WTC11 (cell line): ENCODE measurements around the gene CTIF. TPM values are rescaled to one million over a fixed set of nuclear protein-coding genes. Genes with fewer than 3 reads are reported as not detected.

Experiments used
- ATAC-seq: fragments of 200-7000 bp; cut with Tn5 transposase; 2 replicates; pipeline ENCODE4 v1.10.0; 2021; ENCODE audit warnings: mild to moderate bottlenecking, moderate library complexity
- CTCF ChIA-PET: fragments of 300-600 bp; sonication (Branson Sonifier 250); formaldehyde crosslinking; loops from one replicate; lab custom pipeline; 2021; ENCODE audit warnings: antibody characterized with exemption; lab: Charles Lee
- POLR2A ChIA-PET: fragments of 350-600 bp; sonication (Branson Sonifier 250); formaldehyde crosslinking; loops from one replicate; lab custom pipeline; 2021; ENCODE audit warnings: antibody characterized with exemption; lab: Charles Lee
- DNase-seq: peaks from one replicate; pipeline ENCODE4 v3.0.0; 2021; ENCODE audit warnings: low spot score
- H3K27ac Mint-ChIP-seq: 2 replicates; pipeline ENCODE4 v1.8.0; 2021; ENCODE audit warnings: mixed read lengths
- H3K27me3 Mint-ChIP-seq: 2 replicates; pipeline ENCODE4 v1.8.0; 2021; ENCODE audit warnings: low read depth, mild to moderate bottlenecking, moderate library complexity, mixed read lengths
- H3K36me3 Mint-ChIP-seq: 2 replicates; pipeline ENCODE4 v1.8.0; 2021; ENCODE audit warnings: mixed read lengths
- H3K4me1 Mint-ChIP-seq: 2 replicates; pipeline ENCODE4 v1.8.0; 2022; ENCODE audit warnings: mixed read lengths
- H3K4me3 Mint-ChIP-seq: 2 replicates; pipeline ENCODE4 v1.8.0; 2021; ENCODE audit warnings: mild to moderate bottlenecking, moderate library complexity, mixed read lengths
- H3K9me3 Mint-ChIP-seq: 2 replicates; pipeline ENCODE4 v1.8.0; 2021; ENCODE audit warnings: mixed read lengths
- FOXJ3 ChIP-seq: sonication (generic); formaldehyde crosslinking; IDR thresholded peaks from 2 replicates; pipeline ENCODE4 v1.9.0; 2021; ENCODE audit warnings: missing genetic modification reagents, mild to moderate bottlenecking, borderline replicate concordance
- FOXP1 ChIP-seq: sonication (generic); formaldehyde crosslinking; IDR thresholded peaks from 2 replicates; pipeline ENCODE4 v1.8.0; 2022; ENCODE audit warnings: missing genetic modification reagents, mild to moderate bottlenecking, moderate library complexity, borderline replicate concordance
- GABPB1 ChIP-seq: sonication (generic); formaldehyde crosslinking; IDR thresholded peaks from 2 replicates; pipeline ENCODE4 v1.8.1; 2023; ENCODE audit warnings: mild to moderate bottlenecking, missing genetic modification reagents
- JUN ChIP-seq: sonication (generic); formaldehyde crosslinking; IDR thresholded peaks from 2 replicates; pipeline ENCODE4 v1.8.0; 2023; ENCODE audit warnings: mild to moderate bottlenecking, missing genetic modification reagents
- KAT7 ChIP-seq: sonication (generic); formaldehyde crosslinking; IDR thresholded peaks from 2 replicates; pipeline ENCODE4 v1.8.1; 2023; ENCODE audit warnings: missing genetic modification reagents, mild to moderate bottlenecking, borderline replicate concordance
- RELA ChIP-seq: sonication (generic); formaldehyde crosslinking; IDR thresholded peaks from 2 replicates; pipeline ENCODE4 v1.8.1; 2022; ENCODE audit warnings: missing genetic modification reagents, mild to moderate bottlenecking, borderline replicate concordance
- SP1 ChIP-seq: sonication (generic); formaldehyde crosslinking; conservative IDR thresholded peaks from 2 replicates; pipeline ENCODE4 v1.8.1; 2022; ENCODE audit warnings: missing genetic modification reagents
- ZNF219 ChIP-seq: sonication (generic); formaldehyde crosslinking; IDR thresholded peaks from 2 replicates; pipeline ENCODE4 v1.8.0; 2023; ENCODE audit warnings: missing genetic modification reagents, mild to moderate bottlenecking, borderline replicate concordance
- ZNF232 ChIP-seq: sonication (generic); formaldehyde crosslinking; IDR thresholded peaks from 2 replicates; pipeline ENCODE4 v1.8.0; 2022; ENCODE audit warnings: mild to moderate bottlenecking, missing genetic modification reagents
- ZNF263 ChIP-seq: sonication (generic); formaldehyde crosslinking; IDR thresholded peaks from 2 replicates; pipeline ENCODE4 v1.8.1; 2022; ENCODE audit warnings: low read depth, mild to moderate bottlenecking, moderate library complexity, missing genetic modification reagents
- total RNA-seq: library from RNA; stranded (reverse); gene quantifications from 3 replicates; pipeline ENCODE4 v1.2.3, GENCODE V29; 2021
- TF ChIP-seq, protein P1 (sequence below): sonication (generic); formaldehyde crosslinking; IDR thresholded peaks from 2 replicates; pipeline ENCODE4 v1.8.1; 2023; ENCODE audit warnings: mild to moderate bottlenecking, missing genetic modification reagents
- TF ChIP-seq, protein P2 (sequence below): sonication (generic); formaldehyde crosslinking; IDR thresholded peaks from 2 replicates; pipeline ENCODE4 v1.8.0; 2022; ENCODE audit warnings: mild to moderate bottlenecking, missing genetic modification reagents
- TF ChIP-seq, protein P3 (sequence below): sonication (generic); formaldehyde crosslinking; IDR thresholded peaks from 2 replicates; pipeline ENCODE4 v1.8.1; 2022; ENCODE audit warnings: low read depth, missing genetic modification reagents, borderline replicate concordance
- TF ChIP-seq, protein P4 (sequence below): fragments of 250-450 bp; sonication (Bioruptor Pico); IDR thresholded peaks from 2 replicates; pipeline ENCODE4 v1.9.0; 2021; ENCODE audit warnings: moderate library complexity, mild to moderate bottlenecking, inconsistent platforms, borderline replicate concordance
- TF ChIP-seq, protein P5 (sequence below): fragments of 250-450 bp; sonication (Bioruptor Pico); IDR thresholded peaks from 2 replicates; pipeline ENCODE4 v1.9.0; 2021; ENCODE audit warnings: mild to moderate bottlenecking
- TF ChIP-seq, protein P6 (sequence below): sonication (generic); formaldehyde crosslinking; IDR thresholded peaks from 2 replicates; pipeline ENCODE4 v1.8.1; 2022; ENCODE audit warnings: mild to moderate bottlenecking, missing genetic modification reagents, moderate library complexity, borderline replicate concordance

Gene CTIF
- total RNA-seq, 1 experiment from 2014 or later: 28.5 TPM

DNA sequence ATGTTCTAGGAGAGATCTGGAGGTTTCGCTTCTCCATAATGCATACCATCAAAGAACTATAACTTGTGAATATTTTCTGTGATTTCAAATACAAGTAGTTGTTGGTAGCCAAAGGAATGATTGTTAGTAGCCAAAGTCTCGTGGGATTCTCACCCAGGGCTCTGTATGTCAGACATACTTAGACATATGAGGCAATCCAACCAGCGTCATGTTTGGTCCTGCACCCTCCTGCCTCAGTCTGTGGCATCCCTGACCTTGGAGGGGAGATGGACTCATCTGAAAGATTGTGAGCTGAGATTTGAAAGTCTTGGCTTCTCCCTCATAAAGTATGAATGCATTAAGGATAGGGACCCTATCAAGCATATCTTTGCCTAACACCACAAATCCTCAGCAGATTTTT, 81.2 kb downstream of the CTIF start (continued):
- TF ChIP-seq, protein P1, sequence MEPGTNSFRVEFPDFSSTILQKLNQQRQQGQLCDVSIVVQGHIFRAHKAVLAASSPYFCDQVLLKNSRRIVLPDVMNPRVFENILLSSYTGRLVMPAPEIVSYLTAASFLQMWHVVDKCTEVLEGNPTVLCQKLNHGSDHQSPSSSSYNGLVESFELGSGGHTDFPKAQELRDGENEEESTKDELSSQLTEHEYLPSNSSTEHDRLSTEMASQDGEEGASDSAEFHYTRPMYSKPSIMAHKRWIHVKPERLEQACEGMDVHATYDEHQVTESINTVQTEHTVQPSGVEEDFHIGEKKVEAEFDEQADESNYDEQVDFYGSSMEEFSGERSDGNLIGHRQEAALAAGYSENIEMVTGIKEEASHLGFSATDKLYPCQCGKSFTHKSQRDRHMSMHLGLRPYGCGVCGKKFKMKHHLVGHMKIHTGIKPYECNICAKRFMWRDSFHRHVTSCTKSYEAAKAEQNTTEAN (CRISPR knock-in tag): no peak
- TF ChIP-seq ZNF263: no peak
- TF ChIP-seq, protein P2, sequence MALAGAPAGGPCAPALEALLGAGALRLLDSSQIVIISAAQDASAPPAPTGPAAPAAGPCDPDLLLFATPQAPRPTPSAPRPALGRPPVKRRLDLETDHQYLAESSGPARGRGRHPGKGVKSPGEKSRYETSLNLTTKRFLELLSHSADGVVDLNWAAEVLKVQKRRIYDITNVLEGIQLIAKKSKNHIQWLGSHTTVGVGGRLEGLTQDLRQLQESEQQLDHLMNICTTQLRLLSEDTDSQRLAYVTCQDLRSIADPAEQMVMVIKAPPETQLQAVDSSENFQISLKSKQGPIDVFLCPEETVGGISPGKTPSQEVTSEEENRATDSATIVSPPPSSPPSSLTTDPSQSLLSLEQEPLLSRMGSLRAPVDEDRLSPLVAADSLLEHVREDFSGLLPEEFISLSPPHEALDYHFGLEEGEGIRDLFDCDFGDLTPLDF (CRISPR knock-in tag): no peak

DNA sequence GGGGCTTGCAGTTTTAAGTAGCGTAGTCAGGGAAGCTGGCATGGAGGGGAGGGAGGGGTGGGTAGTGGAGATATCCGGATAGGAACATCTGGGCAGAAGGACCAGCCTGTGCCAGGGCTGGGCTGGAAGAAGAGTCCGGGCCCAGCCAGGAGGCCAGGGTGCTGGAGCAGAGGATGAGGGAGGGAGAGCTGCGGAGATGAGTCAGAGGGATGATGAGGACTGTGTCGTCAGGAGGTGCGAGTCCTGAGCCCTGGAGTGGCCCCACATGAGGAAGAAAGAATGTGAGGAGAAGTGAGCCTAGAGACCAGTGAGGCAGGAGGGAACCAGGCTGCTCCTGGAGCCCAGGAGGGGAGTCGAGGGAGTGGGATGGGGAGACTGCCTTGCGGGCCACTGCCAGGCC, 82.4 kb downstream of the CTIF start:
- Mint-ChIP-seq H3K4me1 (peaks cover 47% of the 10 kb centered on the region), H3K27ac (0 out of 2 replicates have a peak overlapping the region, but pooled peaks have one; percentile 72), H3K4me3 (no peak overlapping the region), H3K36me3 (no peaks in the 10 kb centered on the region), H3K9me3 (no peaks in the 10 kb centered on the region), H3K27me3 (no peaks in the 10 kb centered on the region)
- CTCF ChIA-PET: interaction anchor here (0.8 to 2.6 kb wide), 3 partner anchors 13 to 18 kb away, joined by 3 to 12 read pairs (median 4); no protein-coding TSS in a partner anchor
- ATAC-seq (no peak), DNase-seq (no peak)
- POLR2A ChIA-PET: no interaction called here
- TF ChIP-seq RELA (CRISPR knock-in tag) (no peak), GABPB1 (no peak)
- TF ChIP-seq, protein P3, sequence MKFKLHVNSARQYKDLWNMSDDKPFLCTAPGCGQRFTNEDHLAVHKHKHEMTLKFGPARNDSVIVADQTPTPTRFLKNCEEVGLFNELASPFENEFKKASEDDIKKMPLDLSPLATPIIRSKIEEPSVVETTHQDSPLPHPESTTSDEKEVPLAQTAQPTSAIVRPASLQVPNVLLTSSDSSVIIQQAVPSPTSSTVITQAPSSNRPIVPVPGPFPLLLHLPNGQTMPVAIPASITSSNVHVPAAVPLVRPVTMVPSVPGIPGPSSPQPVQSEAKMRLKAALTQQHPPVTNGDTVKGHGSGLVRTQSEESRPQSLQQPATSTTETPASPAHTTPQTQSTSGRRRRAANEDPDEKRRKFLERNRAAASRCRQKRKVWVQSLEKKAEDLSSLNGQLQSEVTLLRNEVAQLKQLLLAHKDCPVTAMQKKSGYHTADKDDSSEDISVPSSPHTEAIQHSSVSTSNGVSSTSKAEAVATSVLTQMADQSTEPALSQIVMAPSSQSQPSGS (CRISPR knock-in tag): no peak
- TF ChIP-seq, protein P4, sequence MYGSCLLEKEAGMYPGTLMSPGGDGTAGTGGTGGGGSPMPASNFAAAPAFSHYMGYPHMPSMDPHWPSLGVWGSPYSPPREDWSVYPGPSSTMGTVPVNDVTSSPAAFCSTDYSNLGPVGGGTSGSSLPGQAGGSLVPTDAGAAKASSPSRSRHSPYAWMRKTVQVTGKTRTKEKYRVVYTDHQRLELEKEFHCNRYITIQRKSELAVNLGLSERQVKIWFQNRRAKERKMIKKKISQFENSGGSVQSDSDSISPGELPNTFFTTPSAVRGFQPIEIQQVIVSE (CRISPR knock-in tag): no peak

DNA sequence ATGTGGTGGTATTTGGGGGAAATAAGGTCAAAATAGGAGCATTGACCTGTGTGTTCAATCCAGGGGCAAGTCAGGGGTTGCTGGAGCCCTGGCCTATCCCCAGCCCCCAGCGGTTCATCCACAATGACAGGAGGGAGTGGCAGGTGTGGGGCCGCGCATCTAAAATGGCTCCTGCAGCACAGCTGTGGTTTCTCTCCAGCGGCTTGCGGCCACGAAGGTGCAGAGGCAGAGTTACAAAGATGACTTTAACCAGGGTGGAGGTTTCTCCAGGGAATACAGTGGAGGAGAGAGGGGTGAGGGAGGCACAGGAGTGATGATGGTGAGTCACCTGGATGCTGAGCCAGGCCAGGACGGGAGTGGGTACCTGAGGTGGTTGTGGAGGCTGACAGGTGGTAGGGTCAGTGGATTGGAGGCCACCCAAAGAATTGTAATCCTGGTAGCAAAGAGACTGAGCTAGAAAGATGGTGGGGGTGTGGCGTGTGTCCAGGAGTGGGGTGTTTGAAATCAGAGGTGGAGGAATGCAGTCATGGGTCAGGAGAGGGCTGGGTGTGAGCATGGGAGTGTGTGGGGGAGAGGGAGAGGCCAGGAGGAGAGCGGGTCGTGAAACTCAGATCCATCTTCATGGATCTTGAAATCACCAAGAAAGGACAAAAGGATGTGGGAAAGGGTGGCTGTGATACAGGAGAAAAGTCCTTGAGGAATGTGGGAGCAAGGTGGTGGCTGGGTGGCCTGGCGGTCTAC, 83.2 kb downstream of the CTIF start:
- POLR2A ChIA-PET: no interaction called here
- TF ChIP-seq, protein P5, sequence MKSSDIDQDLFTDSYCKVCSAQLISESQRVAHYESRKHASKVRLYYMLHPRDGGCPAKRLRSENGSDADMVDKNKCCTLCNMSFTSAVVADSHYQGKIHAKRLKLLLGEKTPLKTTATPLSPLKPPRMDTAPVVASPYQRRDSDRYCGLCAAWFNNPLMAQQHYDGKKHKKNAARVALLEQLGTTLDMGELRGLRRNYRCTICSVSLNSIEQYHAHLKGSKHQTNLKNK (CRISPR knock-in tag): no peak
- TF ChIP-seq, protein P3 (CRISPR knock-in tag): no peak
- TF ChIP-seq KAT7 (CRISPR knock-in tag) (no peak), SP1 (no peak), FOXP1 (no peak), ZNF219 (CRISPR knock-in tag) (no peak), JUN (CRISPR knock-in tag) (no peak), RELA (CRISPR knock-in tag) (no peak), FOXJ3 (CRISPR knock-in tag) (no peak), ZNF232 (CRISPR knock-in tag) (no peak)
- TF ChIP-seq, protein P6, sequence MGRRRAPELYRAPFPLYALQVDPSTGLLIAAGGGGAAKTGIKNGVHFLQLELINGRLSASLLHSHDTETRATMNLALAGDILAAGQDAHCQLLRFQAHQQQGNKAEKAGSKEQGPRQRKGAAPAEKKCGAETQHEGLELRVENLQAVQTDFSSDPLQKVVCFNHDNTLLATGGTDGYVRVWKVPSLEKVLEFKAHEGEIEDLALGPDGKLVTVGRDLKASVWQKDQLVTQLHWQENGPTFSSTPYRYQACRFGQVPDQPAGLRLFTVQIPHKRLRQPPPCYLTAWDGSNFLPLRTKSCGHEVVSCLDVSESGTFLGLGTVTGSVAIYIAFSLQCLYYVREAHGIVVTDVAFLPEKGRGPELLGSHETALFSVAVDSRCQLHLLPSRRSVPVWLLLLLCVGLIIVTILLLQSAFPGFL: no peak
- H3K27me3 Mint-ChIP-seq: no peaks in the 10 kb centered on the region
- ATAC-seq (no peak), DNase-seq (no peak)
- no peak overlapping the region for H3K4me3 Mint-ChIP-seq
- CTCF ChIA-PET: interaction anchor here (0.8 to 2.6 kb wide), 4 partner anchors 14 to 17 kb away, joined by 4 to 12 read pairs (median 4); no protein-coding TSS in a partner anchor
- H3K9me3 Mint-ChIP-seq: no peaks in the 10 kb centered on the region
- peaks cover 43% of the 10 kb centered on the region for H3K4me1 Mint-ChIP-seq
- peak overlapping the region; percentile 72; the same call in 1 of the 2 replicates for H3K27ac Mint-ChIP-seq
- no peaks in the 10 kb centered on the region for H3K36me3 Mint-ChIP-seq
